Stimulated activated effector memory CD8-positive, alpha-beta T cell treated with anti-CD3 and anti-CD28 coated beads, Interleukin-12 subunit alpha, Interleukin-12 subunit beta, amount 100 ng/mL, for 72 hours (primary cell): ENCODE measurements around the gene ASGR2.
A peak's percentile ranks its signal among the peaks of the same experiment; 100 is the strongest.
"Not testable (repeated sequence)": the region's sequence is repeated elsewhere in the genome, so short reads cannot be mapped to it uniquely, and the experiment has no call there.

Source experiments
- ATAC-seq: fragments of 150-1000 bp; cut with Tn5 transposase; 2 replicates; pipeline ENCODE4 v1.10.0; 2021
- DNase-seq, 2 donors: peaks; one replicate each; pipeline ENCODE4 v3.0.0; 2021 to 2022; ENCODE audit warnings: low spot score in 2 of 2
- H3K27ac Mint-ChIP-seq: one replicate; pipeline ENCODE4 v1.8.0; 2022; ENCODE audit warnings: mild to moderate bottlenecking, mixed read lengths
- H3K36me3 Mint-ChIP-seq: one replicate; pipeline ENCODE4 v1.8.0; 2022; ENCODE audit warnings: mild to moderate bottlenecking, mixed read lengths
- H3K4me1 Mint-ChIP-seq: one replicate; pipeline ENCODE4 v1.8.0; 2022; ENCODE audit warnings: mixed read lengths
- H3K4me3 Mint-ChIP-seq: one replicate; pipeline ENCODE4 v1.8.0; 2022; ENCODE audit warnings: mild to moderate bottlenecking, mixed read lengths
- H3K9me3 Mint-ChIP-seq: one replicate; pipeline ENCODE4 v1.8.0; 2022; ENCODE audit warnings: mixed read lengths

Gene ASGR2, protein sequence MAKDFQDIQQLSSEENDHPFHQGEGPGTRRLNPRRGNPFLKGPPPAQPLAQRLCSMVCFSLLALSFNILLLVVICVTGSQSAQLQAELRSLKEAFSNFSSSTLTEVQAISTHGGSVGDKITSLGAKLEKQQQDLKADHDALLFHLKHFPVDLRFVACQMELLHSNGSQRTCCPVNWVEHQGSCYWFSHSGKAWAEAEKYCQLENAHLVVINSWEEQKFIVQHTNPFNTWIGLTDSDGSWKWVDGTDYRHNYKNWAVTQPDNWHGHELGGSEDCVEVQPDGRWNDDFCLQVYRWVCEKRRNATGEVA

DNA sequence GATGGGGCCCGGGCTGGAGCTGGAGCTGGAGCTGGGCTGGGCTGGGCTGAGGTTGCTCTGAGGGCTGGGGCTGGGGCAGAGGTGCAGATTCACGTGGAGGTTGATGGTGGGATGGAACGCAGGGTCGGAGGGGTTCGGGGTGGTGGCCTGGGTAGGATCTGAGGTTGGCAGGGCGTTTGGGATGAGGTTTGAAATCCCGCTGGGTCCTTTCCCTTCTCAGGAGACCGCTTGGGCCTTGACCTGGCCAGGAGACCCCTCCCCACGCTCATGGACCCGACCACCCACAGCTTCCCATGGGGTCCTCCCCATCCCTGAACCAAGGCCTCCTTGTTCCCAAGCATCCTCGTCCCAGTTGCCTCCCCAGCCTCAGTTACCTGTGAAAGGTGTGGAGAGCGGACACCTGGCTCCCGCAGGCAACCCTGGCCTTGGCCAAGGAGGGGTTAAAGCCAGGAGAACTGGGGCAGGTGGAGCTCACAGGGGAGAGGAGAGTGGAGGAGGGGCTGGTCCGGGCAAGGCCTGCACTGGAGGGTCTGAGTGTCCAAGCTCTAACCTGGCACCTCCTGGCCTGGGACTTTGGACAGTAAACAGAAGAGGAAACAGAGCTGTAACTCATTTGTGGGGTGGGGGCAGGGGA is at the start of gene ASGR2:
Gene ASGR2, minus strand, starts transcription at position 582 of the 634 bp plus-strand sequence. CDS start 582 bp downstream, outside the sequence.
- Mint-ChIP-seq H3K27ac (no peak within 1 kb of the TSS), H3K36me3 (no peaks in the 10 kb centered on the region), H3K4me1 (peaks cover 11% of the 10 kb centered on the region), H3K9me3 (no peaks in the 10 kb centered on the region), H3K4me3 (no peak within 1 kb of the TSS)
- no peak for ATAC-seq
- DNase-seq = no peak

- not testable (repeated sequence) for H3K27ac Mint-ChIP-seq, H3K4me3 Mint-ChIP-seq, H3K4me1 Mint-ChIP-seq, DNase-seq, H3K36me3 Mint-ChIP-seq, H3K9me3 Mint-ChIP-seq, ATAC-seq
Measured at GRCh38 chr17:7159571-7159970, 44.9 kb upstream of the ASGR2 start.

GRCh38 chr17:7158424-7158823 is 43.8 kb upstream of the ASGR2 start:
- not testable (repeated sequence) for H3K9me3 Mint-ChIP-seq, ATAC-seq, H3K4me3 Mint-ChIP-seq, H3K27ac Mint-ChIP-seq, H3K36me3 Mint-ChIP-seq, DNase-seq, H3K4me1 Mint-ChIP-seq

GRCh38 chr17:7156342-7156940 is 41.8 kb upstream of the ASGR2 start:
- no peak overlapping the region for H3K27ac Mint-ChIP-seq

GRCh38 chr17:7147772-7148171 is 33.1 kb upstream of the ASGR2 start:
- H3K27ac Mint-ChIP-seq = no peak overlapping the region
- no peaks in the 10 kb centered on the region for H3K36me3 Mint-ChIP-seq
- peaks cover 6% of the 10 kb centered on the region for H3K4me1 Mint-ChIP-seq
- no peak overlapping the region for H3K4me3 Mint-ChIP-seq
- peak; percentile 99 for ATAC-seq
- no peaks in the 10 kb centered on the region for H3K9me3 Mint-ChIP-seq
- peak in 1 of 2 donors; percentile 7 for DNase-seq

More at GRCh38 chr17:7156342-7156940, 41.8 kb upstream of the ASGR2 start:
- Mint-ChIP-seq H3K4me3 (no peak overlapping the region), H3K36me3 (no peaks in the 10 kb centered on the region), H3K4me1 (no peaks in the 10 kb centered on the region), H3K9me3 (no peaks in the 10 kb centered on the region)
- DNase-seq = no peak
- no peak for ATAC-seq

DNA sequence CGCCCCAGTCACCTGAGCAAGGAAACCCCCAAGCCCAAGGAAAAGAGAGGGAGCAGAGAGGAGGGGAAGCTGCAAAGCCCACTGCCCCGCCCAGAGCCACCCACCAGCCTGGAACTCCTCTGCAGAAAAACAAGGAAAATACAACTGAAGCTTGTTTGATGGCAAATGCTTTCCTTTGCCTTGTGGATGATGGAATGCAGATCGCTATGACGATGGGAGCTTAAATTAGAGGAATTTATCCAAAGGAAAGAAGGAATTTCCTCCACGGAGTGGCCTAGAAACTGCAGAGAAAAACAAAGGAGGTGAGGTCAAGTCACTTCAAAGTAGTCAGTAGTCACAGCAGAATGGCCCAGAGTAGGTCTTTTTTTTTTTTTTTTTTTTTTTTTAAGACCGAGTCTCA is 31.5 kb upstream of the ASGR2 start:
- H3K9me3 Mint-ChIP-seq = no peaks in the 10 kb centered on the region
- H3K36me3 Mint-ChIP-seq = no peaks in the 10 kb centered on the region
- peaks cover 6% of the 10 kb centered on the region for H3K4me1 Mint-ChIP-seq
- no peak overlapping the region for H3K4me3 Mint-ChIP-seq
- ATAC-seq = no peak
- no peak for DNase-seq
- H3K27ac Mint-ChIP-seq = no peak overlapping the region

- Mint-ChIP-seq H3K9me3 (no peaks in the 10 kb centered on the region), H3K27ac (no peak overlapping the region), H3K36me3 (no peaks in the 10 kb centered on the region), H3K4me1 (peaks cover 11% of the 10 kb centered on the region), H3K4me3 (no peak overlapping the region)
- ATAC-seq (no peak), DNase-seq (no peak)
Measured at GRCh38 chr17:7144213-7144612, 29.6 kb upstream of the ASGR2 start.

GRCh38 chr17:7141824-7142223 is 27.2 kb upstream of the ASGR2 start:
- no peaks in the 10 kb centered on the region for H3K9me3 Mint-ChIP-seq
- no peak overlapping the region for H3K27ac Mint-ChIP-seq
- peaks cover 5% of the 10 kb centered on the region for H3K4me1 Mint-ChIP-seq
- DNase-seq = no peak
- ATAC-seq = no peak
- H3K4me3 Mint-ChIP-seq = no peak overlapping the region
- H3K36me3 Mint-ChIP-seq = no peaks in the 10 kb centered on the region

DNA sequence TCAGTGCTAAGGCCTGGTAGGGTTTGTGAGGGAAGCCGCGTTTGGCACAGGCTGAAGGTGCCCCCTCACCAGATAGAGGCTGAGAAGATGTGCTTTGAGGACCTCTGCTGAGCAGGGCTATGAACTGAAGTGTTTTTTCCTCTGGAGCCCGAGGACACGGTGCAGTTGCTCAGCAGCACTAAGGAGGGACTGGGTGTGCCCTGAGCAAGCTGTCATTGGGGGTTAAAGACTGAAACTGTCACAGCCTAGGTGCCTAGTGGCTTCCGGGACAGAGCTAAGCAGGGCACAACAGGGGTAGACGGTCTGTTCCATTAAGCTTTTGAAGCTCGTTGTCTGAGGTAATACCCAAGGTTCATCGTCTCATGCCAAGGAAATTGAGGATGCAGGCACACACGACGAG is 24.8 kb upstream of the ASGR2 start:
- ATAC-seq = no peak
- no peak for DNase-seq
- Mint-ChIP-seq H3K4me1 (peaks cover 5% of the 10 kb centered on the region), H3K36me3 (no peaks in the 10 kb centered on the region), H3K9me3 (no peaks in the 10 kb centered on the region), H3K4me3 (no peak overlapping the region), H3K27ac (no peak overlapping the region)

GRCh38 chr17:7138800-7139381 is 24.3 kb upstream of the ASGR2 start:
- no peak overlapping the region for H3K27ac Mint-ChIP-seq
- no peaks in the 10 kb centered on the region for H3K9me3 Mint-ChIP-seq
- no peak overlapping the region for H3K4me3 Mint-ChIP-seq
- no peak for ATAC-seq
- H3K4me1 Mint-ChIP-seq = peaks cover 5% of the 10 kb centered on the region
- no peak for DNase-seq
- no peaks in the 10 kb centered on the region for H3K36me3 Mint-ChIP-seq

GRCh38 chr17:7137171-7137943 is 22.7 kb upstream of the ASGR2 start:
- H3K4me1 Mint-ChIP-seq = peaks cover 19% of the 10 kb centered on the region
- no peak for ATAC-seq
- H3K9me3 Mint-ChIP-seq = no peaks in the 10 kb centered on the region
- H3K36me3 Mint-ChIP-seq = no peaks in the 10 kb centered on the region
- no peak for DNase-seq
- no peak overlapping the region for H3K4me3 Mint-ChIP-seq
- no peak overlapping the region for H3K27ac Mint-ChIP-seq

DNA sequence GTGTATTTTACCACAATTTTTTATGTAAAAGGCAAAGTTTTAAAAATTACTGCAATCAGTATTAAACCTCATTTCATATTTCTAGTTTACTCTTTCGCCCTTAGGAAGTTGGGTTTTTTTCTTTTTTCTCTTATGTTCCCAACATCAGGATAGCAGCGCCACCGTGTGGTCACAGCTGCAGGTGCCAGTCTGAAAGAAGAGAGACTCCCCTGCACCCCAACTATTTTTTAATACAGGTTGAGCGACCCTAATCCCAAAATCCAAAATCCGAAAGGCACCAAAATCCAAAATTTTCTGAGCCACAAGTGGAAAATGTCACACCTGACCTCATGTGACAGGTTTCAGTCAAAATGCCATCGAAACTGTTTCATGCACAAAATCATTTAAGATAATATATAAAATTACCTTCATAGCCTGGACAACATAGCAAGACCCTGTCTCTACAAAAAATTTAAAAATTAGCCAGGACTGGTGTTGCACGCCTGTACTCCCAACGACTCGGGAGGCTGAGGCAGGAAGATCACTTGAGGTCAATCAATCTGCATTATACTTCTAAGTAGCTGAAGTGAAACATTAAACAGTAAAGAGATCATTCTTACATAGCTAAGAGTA is 21.8 kb upstream of the ASGR2 start:
- DNase-seq (peak; percentile 59 to 79), ATAC-seq (no peak)
- Mint-ChIP-seq H3K4me3 (no peak overlapping the region), H3K27ac (no peak overlapping the region), H3K9me3 (no peaks in the 10 kb centered on the region), H3K4me1 (peaks cover 28% of the 10 kb centered on the region), H3K36me3 (no peaks in the 10 kb centered on the region)

DNA sequence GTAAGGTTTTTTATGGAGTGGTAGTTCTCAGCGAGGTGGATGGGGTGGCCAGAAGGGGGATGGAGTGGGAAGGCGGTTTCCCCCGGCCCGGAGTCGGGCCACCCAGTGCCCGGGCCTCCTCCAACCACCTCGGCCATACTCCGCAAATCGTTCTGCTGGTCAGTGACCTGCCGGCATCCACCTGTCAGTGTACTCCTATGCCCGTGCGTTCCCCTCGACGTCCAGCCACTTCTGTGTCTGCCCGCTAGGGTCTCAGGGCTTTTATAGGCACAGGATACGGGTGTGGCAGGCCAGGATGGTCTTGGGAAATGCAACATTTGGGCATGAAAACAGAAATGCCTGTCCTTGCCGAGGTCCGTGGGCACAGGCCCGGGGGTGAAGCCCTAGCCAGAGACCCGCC is 19.3 kb upstream of the ASGR2 start:
- peak overlapping the region; percentile 80 for H3K27ac Mint-ChIP-seq
- ATAC-seq (no peak), DNase-seq (no peak)
- H3K4me1 Mint-ChIP-seq = peaks cover 29% of the 10 kb centered on the region
- peak overlapping the region; percentile 60 for H3K4me3 Mint-ChIP-seq
- no peaks in the 10 kb centered on the region for H3K9me3 Mint-ChIP-seq
- no peaks in the 10 kb centered on the region for H3K36me3 Mint-ChIP-seq

- Mint-ChIP-seq H3K27ac (peak overlapping the region; percentile 80), H3K9me3 (no peaks in the 10 kb centered on the region), H3K36me3 (no peaks in the 10 kb centered on the region), H3K4me1 (peaks cover 29% of the 10 kb centered on the region), H3K4me3 (peak overlapping the region; percentile 60)
- DNase-seq = peak; percentile 24 to 62
- peak; percentile 64 for ATAC-seq
Measured at GRCh38 chr17:7133424-7133823, 18.8 kb upstream of the ASGR2 start.
